ENCODE measurements around the gene DMAC2.

- TF ChIP-seq CTCF (conservative IDR thresholded peaks at IDR 0.05; ENCODE audit: low read length) (peak; percentile 99), EZH2phosphoT487 (IDR thresholded peaks at IDR 0.05; ENCODE audit: borderline replicate concordance) (no peak)
Measured at GRCh38 chr19:41449079-41449864, 9.6 kb upstream of the DMAC2 start.

Data from Loucy (cell line).